Adrenal gland (tissue), 5 donors: ENCODE results near the gene SLC24A3.

Experiments
- CTCF ChIP-seq, 6 experiments: fragments of 450-650 bp in 4 of 6; fragments of 200-600 bp in 2 of 6; sonication (generic) in 1 of 6; IDR thresholded peaks; 1 replicate in 5 of 6; 2 replicates in 1 of 6; pipeline versions ENCODE4 v1.5.1 to v1.8.0; 2016 to 2021; ENCODE audit warnings: antibody characterized with exemption in 6 of 6, mild to moderate bottlenecking in 2 of 6, moderate library complexity in 1 of 6
- POLR2A ChIP-seq, 2 donors: fragments of 450-650 bp; IDR thresholded peaks; one replicate each; pipeline ENCODE4 v1.6.1; 2017; ENCODE audit warnings: antibody characterized with exemption in 2 of 2, mild to moderate bottlenecking in 2 of 2, moderate library complexity in 1 of 2
- donor health status: DM: no; HTN: no; CAD: no.

GRCh38 chr20:19771031-19771430 is 558.6 kb downstream of the SLC24A3 start:
- TF ChIP-seq POLR2A (IDR thresholded peaks at IDR 0.05) (no peak), CTCF (IDR thresholded peaks at IDR 0.05) (no peak)
